ENCODE data around the gene RAX. TPM values are rescaled to one million over a fixed set of nuclear protein-coding genes. Genes with fewer than 3 reads are reported as not detected.
A peak's percentile ranks its signal among the peaks of the same experiment; 100 is the strongest.

RAX gene
- total RNA-seq, 1 donor from 2014 or later: not detected

DNA sequence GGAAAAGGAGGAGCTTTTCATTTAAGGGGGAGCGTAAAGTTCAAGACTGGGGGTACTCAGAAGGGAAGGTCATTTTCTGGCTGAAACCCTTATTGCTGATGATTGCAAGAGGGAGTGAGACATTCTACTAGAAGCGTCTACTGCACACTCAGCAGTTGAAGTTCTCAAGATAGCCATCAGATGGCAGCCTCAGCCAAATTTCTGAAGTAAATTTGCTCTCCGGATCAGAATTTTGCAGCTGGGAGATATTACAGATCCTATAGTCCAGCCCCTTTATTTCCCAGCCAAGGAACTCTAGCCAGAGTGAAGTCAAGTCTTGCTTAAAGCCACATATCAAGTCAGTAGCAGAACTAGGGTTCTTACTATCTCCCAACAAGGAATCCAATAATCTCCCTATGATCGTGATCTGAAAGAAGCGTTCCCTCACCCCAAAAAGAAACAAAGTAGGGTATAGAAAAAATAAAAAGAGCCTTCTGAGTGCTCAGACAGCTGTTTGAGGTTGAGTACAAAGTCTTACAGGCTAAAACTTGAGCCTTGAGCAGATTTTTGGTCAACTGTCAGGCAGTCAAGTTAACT lies 24.0 kb downstream of the RAX start:
- DNase-seq (ENCODE audit: extremely low read depth, low read depth, low spot score): peak; percentile 31

DNA sequence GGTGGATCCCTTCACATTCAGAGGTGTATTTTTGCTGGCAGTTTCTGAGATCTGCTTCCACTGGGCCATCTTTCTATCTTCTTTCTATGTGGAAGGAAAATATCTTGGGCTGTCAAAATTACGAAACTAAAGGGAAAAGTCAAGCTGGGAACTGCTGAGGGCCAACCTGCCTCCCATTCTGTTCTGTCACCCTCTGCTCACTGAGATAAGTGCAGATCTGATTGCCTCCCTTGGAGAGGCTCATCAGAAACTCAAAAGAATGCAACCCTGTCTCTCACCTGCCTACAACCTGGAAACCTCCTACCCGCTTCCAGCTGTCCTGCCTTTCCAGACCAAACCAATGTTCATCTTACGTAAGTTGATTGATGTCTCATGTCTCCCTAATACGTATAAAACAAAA lies 26.5 kb downstream of the RAX start:
- no peak for DNase-seq (ENCODE audit: extremely low read depth, low read depth, low spot score)

DNA sequence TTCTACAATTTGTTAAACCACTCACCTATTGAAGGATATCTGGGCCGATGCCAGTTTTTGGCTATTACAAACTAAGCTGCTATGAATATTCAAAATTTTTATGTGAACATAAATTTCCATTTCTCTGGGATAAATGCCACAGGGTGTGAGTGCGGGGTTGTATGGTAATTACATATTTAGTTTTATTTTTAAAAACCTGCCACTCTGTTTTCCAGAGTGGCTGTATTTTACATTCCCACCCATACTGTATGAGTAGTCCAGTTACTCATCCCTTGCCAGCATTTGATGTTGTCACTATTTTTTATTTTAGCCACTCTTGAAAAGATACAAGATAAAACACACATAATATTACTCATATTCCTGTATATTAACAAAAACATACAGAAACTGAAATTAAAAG lies 30.3 kb downstream of the RAX start:
- DNase-seq (ENCODE audit: extremely low read depth, low read depth, low spot score): no peak

DNA sequence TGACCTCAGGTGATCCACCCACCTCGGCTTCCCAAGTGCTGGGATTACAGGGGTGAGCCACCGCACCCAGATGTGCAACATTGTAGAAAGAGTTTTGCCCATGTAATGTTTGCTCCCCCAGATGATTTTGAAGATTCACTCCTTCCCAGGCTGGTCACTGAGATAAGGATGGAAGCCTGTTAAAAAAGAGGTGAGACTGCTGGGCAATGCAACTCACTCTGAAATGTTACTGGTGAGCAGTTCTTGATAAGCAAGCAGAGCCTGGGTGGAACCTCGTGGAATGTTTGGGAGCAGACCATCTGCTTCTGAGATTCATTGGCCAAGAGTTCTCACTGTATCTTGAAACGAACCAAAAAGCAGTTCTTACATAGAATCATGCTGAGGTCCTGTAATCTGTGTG lies 33.6 kb downstream of the RAX start:
- no peak for DNase-seq (ENCODE audit: extremely low read depth, low read depth, low spot score)

DNA sequence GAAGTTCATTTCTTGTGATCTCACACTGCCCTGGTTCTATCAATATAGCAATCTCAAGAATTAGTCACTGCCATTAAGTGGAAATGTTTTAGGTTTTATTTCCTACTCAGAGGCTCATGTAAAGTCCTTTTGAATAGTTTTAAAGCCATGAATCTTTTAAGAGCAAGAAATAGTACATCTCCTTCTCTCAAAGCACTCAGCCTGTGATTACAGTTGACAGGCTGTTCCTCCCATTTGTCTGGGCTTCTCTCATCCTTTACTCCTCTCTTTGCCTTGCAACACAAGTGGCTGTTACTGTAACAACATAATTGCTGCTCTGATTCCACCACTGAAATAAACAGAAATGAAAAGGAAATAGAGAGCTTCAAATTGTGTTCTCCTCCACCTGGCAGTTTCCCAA lies 34.9 kb downstream of the RAX start:
- DNase-seq (ENCODE audit: extremely low read depth, low read depth, low spot score): no peak

DNA sequence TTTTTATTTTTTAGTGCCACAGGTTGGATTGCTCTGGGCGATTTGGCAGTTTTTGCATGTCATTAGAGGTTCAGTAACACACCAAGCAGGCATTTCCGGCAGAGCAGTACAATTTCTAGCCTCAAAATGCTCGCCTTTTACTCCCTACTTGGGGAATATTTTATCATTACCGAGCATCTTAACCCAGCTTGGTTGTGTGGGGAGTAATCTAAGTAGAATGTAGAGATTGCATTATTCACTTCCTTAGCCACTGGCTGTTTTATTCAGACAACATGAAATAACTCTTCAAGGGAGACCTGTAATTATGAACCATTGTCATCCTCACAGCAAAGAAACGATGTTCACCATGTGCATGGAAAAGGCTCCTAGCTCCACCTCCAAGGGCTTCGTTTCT lies 40.2 kb downstream of the RAX start:
- DNase-seq (ENCODE audit: extremely low read depth, low read depth, low spot score): no peak

DNA sequence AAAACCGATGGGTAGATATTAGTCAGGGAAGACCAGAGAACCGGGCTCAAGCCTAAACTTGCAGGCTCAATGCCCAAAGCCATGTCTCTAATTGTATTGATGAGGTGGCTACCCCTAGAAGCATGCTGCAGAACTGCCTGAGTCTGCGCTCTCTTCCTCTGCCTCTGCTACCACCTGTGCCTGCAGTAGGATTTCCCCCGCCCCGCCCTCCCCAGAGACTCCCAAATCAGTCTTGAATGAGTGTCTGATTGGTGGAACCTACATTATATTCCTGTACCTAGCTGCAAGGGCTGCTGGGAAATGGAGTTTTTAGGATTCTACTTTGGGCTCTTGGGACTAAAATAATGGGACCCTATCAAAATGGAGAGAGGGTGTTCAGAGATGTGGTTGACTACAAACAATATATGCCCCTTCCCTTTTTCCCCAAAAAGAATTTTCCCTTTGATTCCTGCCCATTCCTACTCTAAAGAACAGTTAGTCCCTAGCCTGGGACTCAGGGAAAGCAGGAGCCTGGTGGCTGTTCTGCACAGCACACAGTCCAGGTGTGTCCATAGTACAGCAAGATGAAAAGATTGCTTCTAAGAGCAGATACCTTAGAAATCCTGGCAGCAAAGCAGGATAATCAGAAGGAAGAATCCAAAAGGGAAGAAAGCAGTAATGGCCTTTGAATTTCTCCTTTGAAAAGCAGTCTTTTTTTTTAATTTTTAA lies 40.8 kb downstream of the RAX start:
- no peak for DNase-seq (ENCODE audit: extremely low read depth, low read depth, low spot score)

DNA sequence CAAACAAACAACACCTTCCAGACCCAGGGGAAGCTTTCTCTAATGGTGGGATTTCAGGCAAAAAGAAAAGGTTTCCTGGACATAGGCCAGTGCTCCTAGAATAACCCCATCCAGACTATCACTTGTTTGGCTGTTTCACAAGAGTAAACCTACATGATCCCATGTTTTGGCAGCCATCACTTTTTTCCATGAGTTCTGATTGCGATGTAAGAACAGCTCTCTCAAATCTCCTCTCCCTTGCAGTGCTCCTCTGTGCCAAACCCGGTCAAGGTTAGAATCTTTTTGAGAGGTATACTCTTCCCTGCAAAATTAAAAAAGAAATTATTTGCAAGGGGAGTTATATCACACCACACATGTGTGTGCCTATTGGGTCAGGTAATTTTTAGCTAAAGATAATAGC lies 41.4 kb downstream of the RAX start:
- no peak for DNase-seq (ENCODE audit: extremely low read depth, low read depth, low spot score)

DNA sequence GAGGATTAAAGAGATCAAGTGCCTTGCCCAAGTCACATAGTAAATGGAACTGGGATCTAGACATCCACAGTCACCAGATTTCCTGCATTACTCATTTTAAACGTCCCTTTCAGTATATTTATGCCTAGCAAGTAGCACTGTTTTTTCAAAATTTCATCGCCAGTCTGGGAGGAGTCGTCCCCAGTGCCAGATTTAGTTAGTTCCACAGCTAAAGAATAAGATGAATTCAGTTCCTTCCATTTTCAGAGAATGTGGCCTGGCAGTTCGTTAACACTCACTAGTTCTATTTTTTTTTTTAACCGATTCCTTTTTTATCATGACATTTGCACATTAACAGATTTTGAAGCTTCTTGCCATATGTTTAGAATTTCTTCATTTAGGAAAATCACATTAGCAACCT lies 42.1 kb downstream of the RAX start:
- DNase-seq (ENCODE audit: extremely low read depth, low read depth, low spot score): no peak

DNA sequence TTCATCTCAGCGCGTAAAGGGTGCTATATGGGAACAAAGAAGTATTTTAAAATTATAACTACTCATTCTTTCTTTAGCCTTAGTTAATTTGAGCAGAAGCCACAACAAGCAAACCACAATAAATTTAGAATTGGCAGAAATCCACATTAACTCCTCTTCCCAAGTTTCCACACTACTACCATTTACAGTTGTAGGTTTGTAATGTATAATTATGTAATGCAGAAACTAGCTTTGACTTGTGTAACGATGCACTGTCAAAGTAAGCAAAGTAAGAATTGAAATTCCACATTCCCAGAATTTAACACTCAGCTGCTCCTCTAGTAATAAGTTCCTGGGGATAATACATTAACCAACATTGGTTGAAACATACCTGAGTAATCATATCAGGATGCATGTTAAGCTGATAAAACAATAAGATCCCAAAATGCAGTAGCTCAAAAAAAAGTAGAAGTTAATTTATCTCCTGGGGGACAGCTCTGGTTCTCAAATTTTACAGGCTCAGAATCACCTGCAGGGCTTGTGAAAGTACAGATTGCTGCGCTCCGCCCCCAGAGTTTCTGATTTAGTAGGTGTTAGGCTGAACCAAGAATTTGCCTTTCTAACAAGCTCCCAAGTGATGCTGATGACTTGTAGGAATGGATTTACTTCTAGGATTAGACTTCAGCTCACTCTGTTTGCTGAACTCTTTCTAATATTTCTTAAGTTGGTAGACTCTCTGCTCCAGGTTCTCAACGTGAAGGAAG lies 43.4 kb downstream of the RAX start:
- DNase-seq (ENCODE audit: extremely low read depth, low read depth, low spot score): no peak

DNA sequence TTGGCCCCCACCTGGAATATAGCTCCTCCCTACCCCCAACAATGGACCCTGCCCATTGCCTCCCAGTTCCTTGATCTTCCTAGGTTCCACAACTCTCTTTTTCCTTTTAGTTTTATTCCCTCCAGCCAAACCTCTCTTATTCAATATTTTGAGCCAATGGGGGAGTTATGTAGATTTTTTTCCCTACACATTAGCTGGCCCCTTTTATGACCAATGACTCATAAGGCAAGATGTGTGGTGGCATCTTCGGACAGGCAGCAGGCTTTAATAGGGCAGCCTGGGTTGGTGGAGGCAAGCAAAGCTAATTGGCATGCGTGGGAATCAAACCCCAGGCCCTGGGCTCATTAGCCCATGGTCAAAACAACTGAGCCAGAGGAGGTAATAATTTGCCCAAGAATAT lies 44.1 kb downstream of the RAX start:
- no peak for DNase-seq (ENCODE audit: extremely low read depth, low read depth, low spot score)

DNA sequence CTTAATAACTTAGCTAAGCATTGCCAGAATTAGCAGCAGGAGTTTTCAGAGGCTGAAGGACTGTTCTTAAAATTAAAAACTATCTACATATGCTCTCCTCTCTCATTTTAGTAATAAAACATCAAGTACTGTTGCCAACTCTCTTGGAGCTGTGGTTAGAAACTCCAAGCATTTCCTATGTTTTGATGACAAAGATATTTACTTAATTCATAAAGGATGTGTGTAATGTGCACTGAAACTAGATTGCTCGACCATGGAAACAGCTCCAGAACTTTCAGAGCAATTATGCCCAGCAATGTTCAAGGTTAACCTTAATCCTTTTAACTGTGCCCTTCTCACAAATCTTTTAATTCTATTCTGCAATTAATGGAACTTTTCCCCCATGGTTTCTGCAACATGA lies 44.9 kb downstream of the RAX start:
- DNase-seq (ENCODE audit: extremely low read depth, low read depth, low spot score): no peak

DNA sequence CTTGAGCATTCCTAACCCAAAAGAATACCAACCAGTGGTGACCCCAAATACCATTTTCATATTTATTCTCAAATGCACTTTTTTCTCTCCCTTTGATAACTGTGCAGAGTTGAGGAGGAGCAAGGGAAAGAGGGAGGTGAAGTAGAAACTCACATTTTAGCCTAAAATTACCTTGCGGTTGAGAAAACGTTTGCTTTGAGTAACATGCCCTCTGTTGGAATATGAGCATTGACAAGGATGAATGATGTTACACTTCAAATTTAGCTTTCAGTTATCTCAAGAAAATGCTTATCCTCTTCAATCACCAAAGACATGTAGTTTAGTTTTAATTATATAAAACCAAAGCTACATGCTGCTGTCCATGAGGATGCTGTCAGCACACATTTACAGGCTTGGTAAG lies 50.9 kb downstream of the RAX start:
- DNase-seq (ENCODE audit: extremely low read depth, low read depth, low spot score): no peak

DNA sequence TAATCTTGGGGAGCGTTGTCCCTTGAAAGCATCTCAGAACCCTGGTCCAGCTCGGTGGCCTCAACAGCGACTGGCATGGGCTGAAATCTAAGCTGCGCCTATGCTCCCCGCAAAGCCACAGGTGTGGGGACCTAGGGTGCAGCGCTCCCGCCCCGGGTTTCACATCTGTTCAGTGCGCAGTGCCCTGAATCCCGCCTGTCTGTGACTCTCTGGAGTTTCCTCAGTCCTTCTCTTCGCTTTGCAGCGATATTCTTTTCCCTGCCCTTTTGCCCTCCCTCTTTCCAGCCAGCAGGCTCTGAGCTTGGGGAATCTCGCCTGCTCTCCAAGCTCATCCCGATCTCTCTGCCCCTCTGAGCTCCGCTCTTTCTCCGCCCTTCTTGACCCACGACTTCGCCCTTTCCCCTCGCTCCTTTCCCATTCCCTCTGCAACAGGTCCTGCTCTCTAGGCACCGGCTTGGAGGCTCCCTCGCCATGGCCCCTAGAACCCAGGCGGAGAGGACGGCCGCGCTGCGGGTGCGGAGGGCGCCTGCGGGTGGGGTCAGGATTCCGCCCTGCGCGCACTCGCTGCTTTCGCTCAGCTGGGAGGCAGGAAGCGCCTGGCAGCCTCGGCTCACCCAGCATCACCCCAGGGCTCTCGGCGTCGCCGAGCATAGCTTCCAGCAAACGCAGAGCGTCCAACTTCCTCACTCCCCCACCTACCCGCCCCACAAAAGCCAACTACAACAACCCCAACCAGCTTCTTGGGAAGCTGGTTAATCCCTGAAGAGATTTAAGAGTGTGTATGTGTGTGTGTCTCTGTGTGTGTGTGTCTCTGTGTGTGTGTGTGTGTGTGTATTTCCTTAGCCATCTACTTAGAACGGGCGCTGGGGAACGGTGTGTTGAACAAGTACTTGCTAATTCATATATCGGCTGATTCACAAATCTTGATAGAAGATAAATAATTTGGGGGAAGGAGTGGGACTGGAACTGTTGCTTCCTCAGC lies 52.2 kb downstream of the RAX start:
- DNase-seq (ENCODE audit: extremely low read depth, low read depth, low spot score): no peak

DNA sequence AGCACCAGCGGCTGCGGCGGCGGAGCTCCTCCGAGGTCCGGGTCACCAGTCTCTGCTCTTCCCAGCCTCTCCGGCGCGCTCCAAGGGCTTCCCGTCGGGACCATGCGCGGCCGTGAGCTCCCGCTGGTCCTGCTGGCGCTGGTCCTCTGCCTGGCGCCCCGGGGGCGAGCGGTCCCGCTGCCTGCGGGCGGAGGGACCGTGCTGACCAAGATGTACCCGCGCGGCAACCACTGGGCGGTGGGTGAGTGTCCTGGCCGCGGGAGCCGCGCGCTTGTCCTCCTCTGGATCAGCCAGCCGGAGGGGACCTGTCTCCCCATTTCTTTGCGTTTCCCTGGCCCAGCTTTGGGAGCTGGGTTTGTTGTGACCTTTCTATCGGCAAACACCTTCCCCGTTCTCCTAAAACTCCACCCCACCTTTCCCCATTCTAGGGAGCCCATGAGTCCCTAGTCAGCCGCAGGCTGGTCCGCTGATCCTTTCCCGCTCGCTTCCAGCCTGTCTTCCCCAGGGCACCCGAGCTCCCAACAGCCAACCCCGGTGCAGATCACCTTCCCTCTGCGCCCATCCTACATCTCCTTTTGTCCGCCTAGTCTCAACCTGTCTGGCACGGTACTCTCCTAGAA lies 53.0 kb downstream of the RAX start:
- DNase-seq (ENCODE audit: extremely low read depth, low read depth, low spot score): no peak

DNA sequence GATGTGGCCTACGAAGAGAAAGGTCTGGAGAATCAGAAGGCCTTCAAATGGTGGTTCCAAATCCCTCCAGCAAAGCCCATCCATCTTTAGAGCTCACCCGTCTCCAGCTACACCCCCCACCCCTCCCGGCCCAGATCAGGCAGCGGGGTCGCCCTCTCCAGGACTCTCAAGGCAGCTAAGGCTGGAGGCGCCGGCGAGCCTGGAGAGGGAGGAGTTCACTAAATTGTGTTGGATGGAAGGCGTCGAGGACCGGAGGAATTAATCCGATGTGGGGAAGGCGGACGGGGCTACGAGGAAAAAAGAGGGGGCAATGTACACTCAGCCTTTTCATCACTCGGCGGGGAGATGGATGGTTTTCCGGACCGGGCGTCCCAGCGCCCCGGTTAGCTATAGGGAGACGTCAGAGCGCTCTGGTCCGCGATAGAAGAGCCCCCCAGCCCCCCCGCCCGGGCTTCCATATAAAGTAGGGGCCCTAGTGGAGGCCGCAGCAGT lies 53.5 kb downstream of the RAX start, which contains the start of gene GRP:
Gene GRP (plus strand): TSS at position 487 of the 492 bp plus-strand sequence. CDS start 108 bp downstream, outside the sequence.
- DNase-seq (ENCODE audit: extremely low read depth, low read depth, low spot score): no peak

DNA sequence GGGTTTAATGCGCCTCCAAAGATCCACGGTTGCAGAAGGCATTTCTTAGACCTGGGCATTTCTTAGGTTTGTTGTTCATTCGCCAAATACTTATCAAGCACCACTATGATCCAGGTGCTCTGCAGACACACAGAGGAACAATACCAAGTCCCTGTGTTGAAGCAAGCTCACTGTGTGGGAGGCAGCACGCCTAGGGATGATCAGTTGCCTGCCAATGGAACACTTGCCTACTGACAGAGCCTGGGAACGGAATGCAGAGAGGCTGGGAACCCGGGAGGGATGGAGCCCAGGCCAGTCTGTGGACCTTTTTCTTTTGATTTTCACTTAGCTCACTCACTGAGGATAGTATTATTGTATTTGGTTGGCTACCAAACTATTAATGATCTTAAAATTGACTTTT lies 55.2 kb downstream of the RAX start:
- DNase-seq (ENCODE audit: extremely low read depth, low read depth, low spot score): no peak
